ENCODE results near the gene DAG1. TPM values are rescaled to one million over a fixed set of nuclear protein-coding genes. Genes with fewer than 3 reads are reported as not detected.

The DAG1 gene
- total RNA-seq, 1 experiment from 2014 or later = 111 TPM

- H3K4me1 ChIP-seq (ENCODE audit: insufficient read depth, low read length) = no peaks in the 10 kb centered on the region
- H3F3A ChIP-seq (ENCODE audit: low read length, unreplicated experiment) = no peaks in the 10 kb centered on the region
- no peak overlapping the region for H3K4me2 ChIP-seq (ENCODE audit: low read length)
- H3K4me3 ChIP-seq (ENCODE audit: low read length) = no peak overlapping the region
- no peaks in the 10 kb centered on the region for H3K27me3 ChIP-seq (ENCODE audit: low read length)
- BruUV-seq (replicated peaks) = no TSS peak
- H3K9me3 ChIP-seq (ENCODE audit: low read length) = no peaks in the 10 kb centered on the region
- ATAC-seq = no peak; the same call in 1 of the 2 replicates
- H3K36me3 ChIP-seq (ENCODE audit: low read depth, low read length) = peaks cover 19% of the 10 kb centered on the region
- H4K20me1 ChIP-seq (ENCODE audit: low read length) = no peaks in the 10 kb centered on the region
- intact Hi-C loops (cut with micrococcal nuclease) = no loop called here
- ChIA-PET POLR2A (ENCODE audit: unreplicated experiment) (no interaction called here), CTCF (no interaction called here)
- H3K27ac ChIP-seq (ENCODE audit: low read length) = no peak overlapping the region
- no peak overlapping the region for H2AFZ ChIP-seq (ENCODE audit: low read length)
- no peak for TF ChIP-seq EZH2phosphoT487 (IDR thresholded peaks at IDR 0.05; ENCODE audit: borderline replicate concordance, low read length)
- TF ChIP-seq EZH2 (IDR thresholded peaks at IDR 0.05; ENCODE audit: low read length, unreplicated experiment) = no peak
- TF ChIP-seq CTCF (conservative IDR thresholded peaks at IDR 0.05; ENCODE audit: low read depth, low read length) = no peak
- no peak overlapping the region for H3K9ac ChIP-seq (ENCODE audit: low read length)
- DNase-seq = peak; percentile 23
- H3K79me2 ChIP-seq (ENCODE audit: low read length) = no peaks in the 10 kb centered on the region
- no peaks in the 10 kb centered on the region for H3K9me2 ChIP-seq (replicated peaks; ENCODE audit: low read length)
Measured at GRCh38 chr3:49530231-49530630, 60.2 kb downstream of the DAG1 start.

- POLR2A ChIA-PET (ENCODE audit: unreplicated experiment) = no interaction called here
Measured at GRCh38 chr3:49530701-49531100, 60.6 kb downstream of the DAG1 start.

More at GRCh38 chr3:49530701-49531100, 60.6 kb downstream of the DAG1 start:
- Histone ChIP-seq H3K9me3 (ENCODE audit: low read length) (no peaks in the 10 kb centered on the region), H3K9me2 (replicated peaks; ENCODE audit: low read length) (no peaks in the 10 kb centered on the region), H3K36me3 (ENCODE audit: low read depth, low read length) (peaks cover 19% of the 10 kb centered on the region), H3K27me3 (ENCODE audit: low read length) (no peaks in the 10 kb centered on the region), H3K9ac (ENCODE audit: low read length) (no peak overlapping the region), H3K4me2 (ENCODE audit: low read length) (no peak overlapping the region), H3K4me3 (ENCODE audit: low read length) (no peak overlapping the region), H2AFZ (ENCODE audit: low read length) (no peak overlapping the region), H3F3A (ENCODE audit: low read length, unreplicated experiment) (no peaks in the 10 kb centered on the region), H3K27ac (ENCODE audit: low read length) (no peak overlapping the region), H3K4me1 (ENCODE audit: insufficient read depth, low read length) (no peaks in the 10 kb centered on the region), H4K20me1 (ENCODE audit: low read length) (no peaks in the 10 kb centered on the region), H3K79me2 (ENCODE audit: low read length) (no peaks in the 10 kb centered on the region)
- DNase-seq (no peak), ATAC-seq (no peak)
- intact Hi-C loops (cut with micrococcal nuclease) = no loop called here
- no peak for TF ChIP-seq CTCF (conservative IDR thresholded peaks at IDR 0.05; ENCODE audit: low read depth, low read length)
- TF ChIP-seq EZH2phosphoT487 (IDR thresholded peaks at IDR 0.05; ENCODE audit: borderline replicate concordance, low read length) = no peak
- TF ChIP-seq EZH2 (IDR thresholded peaks at IDR 0.05; ENCODE audit: low read length, unreplicated experiment) = no peak
- no TSS peak for BruUV-seq (replicated peaks)
- CTCF ChIA-PET = no interaction called here

Measured in PC-3 (cell line).